Mesothelial cell of epicardium (in vitro differentiated cells): Measurements from ENCODE around the gene TMC4. TPM values are rescaled to one million over a fixed set of nuclear protein-coding genes. Genes with fewer than 3 reads are reported as not detected.

ENCODE experiments used
- DNase-seq, 2 experiments: peaks; one replicate each; pipeline ENCODE4 v3.0.0; 2021; ENCODE audit warnings: low spot score in 2 of 2; ENCODE audit not compliant: unreplicated experiment in 2 of 2
- H3K27ac Mint-ChIP-seq: 2 replicates; pipeline ENCODE4 v1.8.0; 2021; ENCODE audit warnings: mixed read lengths
- H3K27me3 Mint-ChIP-seq: 2 replicates; pipeline ENCODE4 v1.8.0; 2021; ENCODE audit warnings: low read depth, mixed read lengths
- H3K36me3 Mint-ChIP-seq: 2 replicates; pipeline ENCODE4 v1.8.0; 2021; ENCODE audit warnings: mixed read lengths
- H3K4me1 Mint-ChIP-seq: 2 replicates; pipeline ENCODE4 v1.8.0; 2021; ENCODE audit warnings: mixed read lengths
- H3K4me3 Mint-ChIP-seq: 2 replicates; pipeline ENCODE4 v1.8.0; 2021; ENCODE audit warnings: mild to moderate bottlenecking, moderate library complexity, mixed read lengths
- H3K9me3 Mint-ChIP-seq: 2 replicates; pipeline ENCODE4 v1.8.0; 2021; ENCODE audit warnings: mixed read lengths
- total RNA-seq: library from RNA; stranded (reverse); gene quantifications from 3 replicates; pipeline ENCODE4 v1.2.1, GENCODE V29; 2021
- TF ChIP-seq, protein P1 (sequence below): fragments of 200-600 bp; sonication (generic); IDR thresholded peaks from one replicate; pipeline ENCODE4 v1.5.0; 2021; ENCODE audit warnings: antibody characterized with exemption; ENCODE audit not compliant: unreplicated experiment

Gene TMC4
- total RNA-seq, 1 donor from 2014 or later, result 57.6 TPM

- peaks cover 42% of the 10 kb centered on the region for H3K36me3 Mint-ChIP-seq
- no peak for DNase-seq
These were observed 21.5 kb downstream of the TMC4 start for GRCh38 chr19:54151362-54152035.

GRCh38 chr19:54149021-54149812, 23.7 kb downstream of the TMC4 start:
- TF ChIP-seq, protein P1, sequence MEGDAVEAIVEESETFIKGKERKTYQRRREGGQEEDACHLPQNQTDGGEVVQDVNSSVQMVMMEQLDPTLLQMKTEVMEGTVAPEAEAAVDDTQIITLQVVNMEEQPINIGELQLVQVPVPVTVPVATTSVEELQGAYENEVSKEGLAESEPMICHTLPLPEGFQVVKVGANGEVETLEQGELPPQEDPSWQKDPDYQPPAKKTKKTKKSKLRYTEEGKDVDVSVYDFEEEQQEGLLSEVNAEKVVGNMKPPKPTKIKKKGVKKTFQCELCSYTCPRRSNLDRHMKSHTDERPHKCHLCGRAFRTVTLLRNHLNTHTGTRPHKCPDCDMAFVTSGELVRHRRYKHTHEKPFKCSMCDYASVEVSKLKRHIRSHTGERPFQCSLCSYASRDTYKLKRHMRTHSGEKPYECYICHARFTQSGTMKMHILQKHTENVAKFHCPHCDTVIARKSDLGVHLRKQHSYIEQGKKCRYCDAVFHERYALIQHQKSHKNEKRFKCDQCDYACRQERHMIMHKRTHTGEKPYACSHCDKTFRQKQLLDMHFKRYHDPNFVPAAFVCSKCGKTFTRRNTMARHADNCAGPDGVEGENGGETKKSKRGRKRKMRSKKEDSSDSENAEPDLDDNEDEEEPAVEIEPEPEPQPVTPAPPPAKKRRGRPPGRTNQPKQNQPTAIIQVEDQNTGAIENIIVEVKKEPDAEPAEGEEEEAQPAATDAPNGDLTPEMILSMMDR, result no peak
- Mint-ChIP-seq H3K9me3 (no peaks in the 10 kb centered on the region), H3K4me1 (no peaks in the 10 kb centered on the region), H3K4me3 (no peak overlapping the region), H3K36me3 (peaks cover 48% of the 10 kb centered on the region), H3K27ac (no peak overlapping the region), H3K27me3 (no peaks in the 10 kb centered on the region)
- DNase-seq, result no peak

More at GRCh38 chr19:54151362-54152035, 21.5 kb downstream of the TMC4 start:
- Mint-ChIP-seq H3K4me1 (no peaks in the 10 kb centered on the region), H3K27me3 (no peaks in the 10 kb centered on the region), H3K27ac (no peak overlapping the region), H3K9me3 (no peaks in the 10 kb centered on the region), H3K4me3 (no peak overlapping the region)
- TF ChIP-seq, protein P1, result no peak

GRCh38 chr19:54148158-54148557, 24.8 kb downstream of the TMC4 start:
- H3K27ac Mint-ChIP-seq, result no peak overlapping the region
- no peaks in the 10 kb centered on the region for H3K9me3 Mint-ChIP-seq
- no peak for DNase-seq
- no peaks in the 10 kb centered on the region for H3K4me1 Mint-ChIP-seq
- no peak overlapping the region for H3K4me3 Mint-ChIP-seq
- H3K27me3 Mint-ChIP-seq, result no peaks in the 10 kb centered on the region
- H3K36me3 Mint-ChIP-seq, result peaks cover 53% of the 10 kb centered on the region
- TF ChIP-seq, protein P1, result no peak

- TF ChIP-seq, protein P1, result no peak
- Mint-ChIP-seq H3K27me3 (no peaks in the 10 kb centered on the region), H3K4me1 (no peaks in the 10 kb centered on the region), H3K4me3 (no peak overlapping the region), H3K36me3 (peaks cover 57% of the 10 kb centered on the region), H3K9me3 (no peaks in the 10 kb centered on the region), H3K27ac (no peak overlapping the region)
- no peak for DNase-seq
These were observed 25.3 kb downstream of the TMC4 start for GRCh38 chr19:54147676-54148075.

- Mint-ChIP-seq H3K4me3 (no peak overlapping the region), H3K36me3 (peaks cover 50% of the 10 kb centered on the region), H3K9me3 (no peaks in the 10 kb centered on the region), H3K27me3 (no peaks in the 10 kb centered on the region), H3K4me1 (peaks cover 1% of the 10 kb centered on the region), H3K27ac (no peak overlapping the region)
- DNase-seq, result no peak
- TF ChIP-seq, protein P1, result no peak
These were observed 27.3 kb downstream of the TMC4 start for GRCh38 chr19:54145541-54146158.
